Natural killer cell (primary cell): Measurements from ENCODE around the gene PSMA7. TPM values are rescaled to one million over a fixed set of nuclear protein-coding genes. Genes with fewer than 3 reads are reported as not detected.

Experiments
- ATAC-seq, 3 donors: fragments of 150-1000 bp in 2 of 3; fragments of 200-7000 bp in 1 of 3; cut with Tn5 transposase; 1 replicate in 1 of 3; 2 replicates in 2 of 3; pipeline ENCODE4 v1.10.0; 2021; ENCODE audit warnings: mild to moderate bottlenecking in 2 of 3, moderate library complexity in 2 of 3
- DNase-seq, 2 donors: peaks; one replicate each; pipeline versions ENCODE4 v3.0.0 to v3.0.0-alpha.2; 2013 to 2021; ENCODE audit warnings: mixed read lengths in 1 of 2
- H3K27ac ChIP-seq: one replicate; pipeline ENCODE4 v1.5.1; 2013; ENCODE audit warnings: mild to moderate bottlenecking, low read length
- H3K27me3 ChIP-seq: one replicate; pipeline ENCODE4 v1.6.1; 2013; ENCODE audit warnings: low read length; ENCODE audit not compliant: control insufficient read depth, insufficient read depth
- H3K36me3 ChIP-seq: one replicate; pipeline ENCODE4 v1.6.1; 2013; ENCODE audit warnings: low read length; ENCODE audit not compliant: control insufficient read depth, insufficient read depth
- H3K4me1 ChIP-seq: one replicate; pipeline ENCODE4 v1.6.1; 2013; ENCODE audit warnings: low read length; ENCODE audit not compliant: control insufficient read depth, insufficient read depth
- H3K4me3 ChIP-seq: one replicate; pipeline ENCODE4 v1.5.1; 2013; ENCODE audit warnings: low read length
- H3K9me3 ChIP-seq: one replicate; pipeline ENCODE4 v1.6.1; 2013; ENCODE audit warnings: low read length; ENCODE audit not compliant: control insufficient read depth, insufficient read depth
- H3K27ac Mint-ChIP-seq, 2 donors: one replicate each; pipeline ENCODE4 v1.8.0; 2022; ENCODE audit warnings: mild to moderate bottlenecking in 2 of 2, mixed read lengths in 2 of 2, moderate library complexity in 1 of 2
- H3K27me3 Mint-ChIP-seq, 2 donors: one replicate each; pipeline ENCODE4 v1.8.0; 2022; ENCODE audit warnings: low read depth in 2 of 2, mixed read lengths in 2 of 2
- H3K36me3 Mint-ChIP-seq: one replicate; pipeline ENCODE4 v1.8.0; 2022; ENCODE audit warnings: mixed read lengths
- H3K4me1 Mint-ChIP-seq, 2 donors: one replicate each; pipeline ENCODE4 v1.8.0; 2022; ENCODE audit warnings: mixed read lengths in 2 of 2
- H3K4me3 Mint-ChIP-seq: one replicate; pipeline ENCODE4 v1.8.0; 2022; ENCODE audit warnings: mild to moderate bottlenecking, moderate library complexity, mixed read lengths
- H3K9me3 Mint-ChIP-seq, 2 donors: one replicate each; pipeline ENCODE4 v1.8.0; 2022; ENCODE audit warnings: mixed read lengths in 2 of 2
- WGBS: methylation state at CpG from one replicate; pipeline ENCODE4 v1.1.7; 2013; ENCODE audit warnings: missing lambda C conversion rate; ENCODE audit not compliant: insufficient coverage; 5-methylcytosine and 5-hydroxymethylcytosine counted together
- intact Hi-C: fragments of 100-400 bp; cut with micrococcal nuclease; formaldehyde crosslinking; loops from one replicate; pipeline ENCODE4 v1.14.2; 2022
- total RNA-seq, 4 donors: library from RNA; stranded (reverse); fragments of 120-200 nt in 1 of 4; gene quantifications; one replicate each; pipeline versions ENCODE4 v1.2.3 to v1.2.4, GENCODE V29; 2013 to 2022
- TF ChIP-seq, protein P1 (sequence below): fragments of 200-600 bp; IDR thresholded peaks from one replicate; pipeline ENCODE4 v1.8.0; 2022; ENCODE audit warnings: antibody characterized with exemption

Gene PSMA7
- total RNA-seq, 3 donors from 2014 or later (not counting 1 experiment from before 2014, with no cell fraction given), result 154 to 177 (median 168) TPM

GRCh38 chr20:62120365-62120762, 22.8 kb downstream of the PSMA7 start:
- Mint-ChIP-seq H3K4me1 (peaks cover 21 to 43% of the 10 kb centered on the region in 2 donors), H3K9me3 (no peaks in the 10 kb centered on the region), H3K4me3 (peak overlapping the region; percentile 50), H3K27me3 (peaks cover 0 to 2% of the 10 kb centered on the region in 2 donors), H3K36me3 (no peaks in the 10 kb centered on the region), H3K27ac (peak overlapping the region in 1 of 2 donors; percentile 81)
- WGBS, result 97% methylated on average over 5 of the region's 5 CpGs
- DNase-seq (no peak), ATAC-seq (no peak)
- Histone ChIP-seq H3K4me3 (no peak overlapping the region), H3K4me1 (peaks cover 55% of the 10 kb centered on the region), H3K9me3 (peaks cover 11% of the 10 kb centered on the region), H3K36me3 (peaks cover 4% of the 10 kb centered on the region), H3K27ac (no peak overlapping the region), H3K27me3 (no peaks in the 10 kb centered on the region)
- TF ChIP-seq, protein P1, sequence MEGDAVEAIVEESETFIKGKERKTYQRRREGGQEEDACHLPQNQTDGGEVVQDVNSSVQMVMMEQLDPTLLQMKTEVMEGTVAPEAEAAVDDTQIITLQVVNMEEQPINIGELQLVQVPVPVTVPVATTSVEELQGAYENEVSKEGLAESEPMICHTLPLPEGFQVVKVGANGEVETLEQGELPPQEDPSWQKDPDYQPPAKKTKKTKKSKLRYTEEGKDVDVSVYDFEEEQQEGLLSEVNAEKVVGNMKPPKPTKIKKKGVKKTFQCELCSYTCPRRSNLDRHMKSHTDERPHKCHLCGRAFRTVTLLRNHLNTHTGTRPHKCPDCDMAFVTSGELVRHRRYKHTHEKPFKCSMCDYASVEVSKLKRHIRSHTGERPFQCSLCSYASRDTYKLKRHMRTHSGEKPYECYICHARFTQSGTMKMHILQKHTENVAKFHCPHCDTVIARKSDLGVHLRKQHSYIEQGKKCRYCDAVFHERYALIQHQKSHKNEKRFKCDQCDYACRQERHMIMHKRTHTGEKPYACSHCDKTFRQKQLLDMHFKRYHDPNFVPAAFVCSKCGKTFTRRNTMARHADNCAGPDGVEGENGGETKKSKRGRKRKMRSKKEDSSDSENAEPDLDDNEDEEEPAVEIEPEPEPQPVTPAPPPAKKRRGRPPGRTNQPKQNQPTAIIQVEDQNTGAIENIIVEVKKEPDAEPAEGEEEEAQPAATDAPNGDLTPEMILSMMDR, result no peak
- intact Hi-C loops, result loop anchor here (2.0 kb wide), 1 partner anchor 54 kb away; no protein-coding TSS in a partner anchor

DNA sequence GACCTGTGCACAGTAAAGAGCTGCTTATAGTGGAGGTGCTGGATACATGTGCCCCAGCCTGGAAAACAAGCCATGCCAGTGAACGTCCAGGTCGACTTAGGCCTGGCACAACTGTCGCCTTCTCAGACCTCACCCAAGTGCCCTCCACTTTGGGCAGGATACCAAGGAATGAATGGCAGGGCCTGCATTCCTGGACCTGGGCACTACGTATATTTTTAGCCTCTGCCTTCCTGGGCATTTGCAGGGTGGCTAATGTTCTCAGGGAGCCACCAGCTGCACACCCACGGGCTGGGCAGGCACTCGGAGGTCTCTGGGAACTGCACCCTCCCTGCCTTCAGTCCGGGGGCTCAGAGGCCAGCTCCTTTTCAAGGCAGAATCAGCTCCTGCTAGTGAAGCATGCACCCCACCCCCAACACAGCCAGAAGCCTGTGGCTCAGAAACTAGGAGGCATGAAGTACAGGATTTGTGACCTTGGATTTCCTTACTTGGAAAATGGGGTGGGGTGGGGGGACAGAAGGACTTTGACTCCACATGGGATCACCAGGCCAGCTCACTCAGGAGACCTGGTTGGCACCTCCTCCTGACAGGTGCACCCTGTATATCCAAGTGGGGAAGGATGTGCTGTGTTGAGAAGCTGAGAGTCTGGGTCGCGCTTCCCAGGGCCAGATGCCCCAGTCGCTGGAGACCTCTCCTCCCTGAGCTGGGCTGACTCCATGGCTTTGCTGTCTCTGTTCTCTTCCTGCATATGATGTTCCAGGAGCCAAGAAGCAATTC, 23.4 kb downstream of the PSMA7 start:
- DNase-seq (peak in 1 of 2 donors; percentile 10), ATAC-seq (no peak)
- H3K36me3 ChIP-seq, result no peaks in the 10 kb centered on the region
- no peaks in the 10 kb centered on the region for H3K36me3 Mint-ChIP-seq
- H3K27ac ChIP-seq, result no peak overlapping the region
- H3K27me3 Mint-ChIP-seq, result peaks cover 0 to 6% of the 10 kb centered on the region in 2 donors
- TF ChIP-seq, protein P1, result no peak
- H3K4me1 Mint-ChIP-seq, result peaks cover 21 to 43% of the 10 kb centered on the region in 2 donors
- H3K4me1 ChIP-seq, result peaks cover 55% of the 10 kb centered on the region
- H3K27ac Mint-ChIP-seq, result peak overlapping the region; percentile 80 to 81
- H3K4me3 ChIP-seq, result no peak overlapping the region
- H3K9me3 Mint-ChIP-seq, result no peaks in the 10 kb centered on the region
- peak overlapping the region; percentile 50 for H3K4me3 Mint-ChIP-seq
- H3K27me3 ChIP-seq, result peaks cover 4% of the 10 kb centered on the region
- intact Hi-C loops, result loop anchor here (2.0 kb wide), 1 partner anchor 53 kb away; no protein-coding TSS in a partner anchor
- peaks cover 15% of the 10 kb centered on the region for H3K9me3 ChIP-seq
- WGBS, result 92% methylated on average over 10 of the region's 10 CpGs

DNA sequence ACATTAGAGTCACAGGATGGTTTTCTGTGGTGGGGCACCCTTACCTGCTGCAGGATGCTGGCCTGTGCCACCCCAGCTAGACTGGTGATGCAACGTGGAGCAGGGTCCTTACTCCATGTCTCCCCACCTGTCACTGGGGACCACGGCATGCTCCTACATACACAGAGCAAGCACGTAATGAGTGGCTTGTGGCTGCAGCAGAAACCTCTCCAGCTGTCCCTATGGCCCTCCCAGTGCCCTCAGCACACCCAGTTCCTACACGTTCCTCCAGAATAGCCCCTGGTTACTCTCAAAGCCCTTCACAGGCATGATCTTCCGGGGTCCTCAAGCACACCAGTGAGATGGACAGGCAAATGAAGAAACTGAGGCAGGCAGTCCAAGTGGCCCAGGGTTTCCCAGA, 24.1 kb downstream of the PSMA7 start:
- H3K4me1 Mint-ChIP-seq, result peaks cover 16 to 38% of the 10 kb centered on the region in 2 donors
- no peaks in the 10 kb centered on the region for H3K9me3 Mint-ChIP-seq
- TF ChIP-seq, protein P1, result no peak
- Histone ChIP-seq H3K27ac (no peak overlapping the region), H3K4me3 (no peak overlapping the region), H3K9me3 (peaks cover 17% of the 10 kb centered on the region), H3K4me1 (peaks cover 50% of the 10 kb centered on the region), H3K27me3 (peaks cover 5% of the 10 kb centered on the region), H3K36me3 (no peaks in the 10 kb centered on the region)
- H3K36me3 Mint-ChIP-seq, result no peaks in the 10 kb centered on the region
- intact Hi-C loops, result no loop called here
- H3K27me3 Mint-ChIP-seq, result peaks cover 0 to 6% of the 10 kb centered on the region in 2 donors
- peak overlapping the region; percentile 31 for H3K4me3 Mint-ChIP-seq
- WGBS, result 84% methylated on average over 5 of the region's 5 CpGs
- DNase-seq (no peak), ATAC-seq (no peak)
- H3K27ac Mint-ChIP-seq, result peak overlapping the region; percentile 64 to 80
